ENCODE measurements around the gene PCSK5. TPM values are rescaled to one million over a fixed set of nuclear protein-coding genes. Genes with fewer than 3 reads are reported as not detected.

Gene PCSK5
- total and polyA plus RNA-seq, 2 donors (not counting 1 experiment from before 2014, with no cell fraction given), result 0.09 TPM; not detected in 1

DNA sequence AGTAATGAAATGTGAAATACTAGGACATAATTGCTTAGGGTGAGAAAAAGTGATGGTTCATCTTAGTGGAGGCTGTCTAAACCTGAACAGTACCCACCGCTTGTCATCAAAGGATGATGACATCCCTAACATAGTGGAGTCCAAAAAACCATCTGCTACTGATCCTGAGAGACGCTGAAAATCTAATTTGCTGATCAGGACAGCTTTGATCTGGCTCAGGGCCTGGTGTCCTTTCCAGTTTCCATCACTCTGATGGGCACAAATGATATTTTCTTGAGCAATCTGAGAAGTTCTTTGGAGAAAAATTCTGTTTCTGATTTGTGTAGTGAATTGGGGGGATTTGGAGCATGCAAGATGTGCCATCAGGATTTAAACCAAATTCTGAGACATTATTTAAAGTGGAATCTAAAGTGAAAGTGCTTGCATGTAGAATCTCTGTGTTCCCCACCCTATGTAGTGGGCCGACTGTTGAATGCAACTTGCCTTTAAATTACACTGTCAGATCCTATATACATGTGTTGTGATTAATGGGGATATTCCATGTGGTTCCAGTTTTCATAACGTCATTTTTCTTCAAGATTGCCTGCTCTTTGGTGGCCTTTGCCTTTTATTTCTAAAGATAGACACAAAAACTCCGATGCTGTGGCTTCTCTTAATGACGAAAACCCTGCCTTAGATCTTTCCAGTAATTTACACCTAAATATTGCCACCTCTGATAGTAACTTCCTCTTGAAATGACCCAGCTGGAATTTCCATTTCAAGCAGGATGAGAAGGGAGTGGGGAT, 213.2 kb downstream of the PCSK5 start:
- ChIA-PET CTCF (no interaction called here), POLR2A (no interaction called here)
- no peak for TF ChIP-seq EZH2 (IDR thresholded peaks at IDR 0.05; ENCODE audit: borderline replicate concordance, insufficient read depth, low read depth, low read length, poor library complexity, severe bottlenecking)
- TF ChIP-seq, protein P1, sequence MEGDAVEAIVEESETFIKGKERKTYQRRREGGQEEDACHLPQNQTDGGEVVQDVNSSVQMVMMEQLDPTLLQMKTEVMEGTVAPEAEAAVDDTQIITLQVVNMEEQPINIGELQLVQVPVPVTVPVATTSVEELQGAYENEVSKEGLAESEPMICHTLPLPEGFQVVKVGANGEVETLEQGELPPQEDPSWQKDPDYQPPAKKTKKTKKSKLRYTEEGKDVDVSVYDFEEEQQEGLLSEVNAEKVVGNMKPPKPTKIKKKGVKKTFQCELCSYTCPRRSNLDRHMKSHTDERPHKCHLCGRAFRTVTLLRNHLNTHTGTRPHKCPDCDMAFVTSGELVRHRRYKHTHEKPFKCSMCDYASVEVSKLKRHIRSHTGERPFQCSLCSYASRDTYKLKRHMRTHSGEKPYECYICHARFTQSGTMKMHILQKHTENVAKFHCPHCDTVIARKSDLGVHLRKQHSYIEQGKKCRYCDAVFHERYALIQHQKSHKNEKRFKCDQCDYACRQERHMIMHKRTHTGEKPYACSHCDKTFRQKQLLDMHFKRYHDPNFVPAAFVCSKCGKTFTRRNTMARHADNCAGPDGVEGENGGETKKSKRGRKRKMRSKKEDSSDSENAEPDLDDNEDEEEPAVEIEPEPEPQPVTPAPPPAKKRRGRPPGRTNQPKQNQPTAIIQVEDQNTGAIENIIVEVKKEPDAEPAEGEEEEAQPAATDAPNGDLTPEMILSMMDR (IDR thresholded peaks at IDR 0.05), result no peak
- no peak overlapping the region for H3K9ac ChIP-seq (ENCODE audit: low read length)
- no peak for DNase-seq
- H3K27me3 ChIP-seq (replicated peaks in 1 of 4; ENCODE audit: control extremely low read depth in 1 of 4, control insufficient read depth in 3 of 4, insufficient read depth in 4 of 4, low read length in 3 of 4), result peaks cover 0 to 2% (median under 1%) of the 10 kb centered on the region in 4 experiments
- H2AFZ ChIP-seq (ENCODE audit: insufficient read depth, low read depth, low read length, poor library complexity, severe bottlenecking), result no peak overlapping the region
- no peak overlapping the region for H3K27ac ChIP-seq (ENCODE audit: low read length in 2 of 2)
- no peak overlapping the region for H3K4me3 Mint-ChIP-seq
- WGBS (ENCODE audit: insufficient coverage), result 79% methylated on average over 3 of the region's 6 CpGs
- no peaks in the 10 kb centered on the region for H3K9me3 Mint-ChIP-seq (ENCODE audit: insufficient read depth)
- H3K27me3 Mint-ChIP-seq, result peaks cover 9% of the 10 kb centered on the region
- no peak for ATAC-seq (ENCODE audit: low read depth)
- intact Hi-C loops (cut with micrococcal nuclease), result no loop called here
- no peaks in the 10 kb centered on the region for H3K36me3 ChIP-seq (replicated peaks in 1 of 2; ENCODE audit: control extremely low read depth in 1 of 2, control insufficient read depth in 1 of 2, extremely low read depth in 1 of 2, insufficient read depth in 2 of 2, low read length in 1 of 2)
- no peaks in the 10 kb centered on the region for H3K4me1 ChIP-seq (ENCODE audit: control insufficient read depth in 2 of 2, insufficient read depth in 2 of 2, low read length in 2 of 2)
- H3K27ac Mint-ChIP-seq, result no peak overlapping the region
- no peak overlapping the region for H3K4me3 ChIP-seq (ENCODE audit: control extremely low read depth in 1 of 5, extremely low read depth in 1 of 5, insufficient read depth in 1 of 5, low read depth in 2 of 5, low read length in 4 of 5)
- no peaks in the 10 kb centered on the region for H3K79me2 ChIP-seq (ENCODE audit: control insufficient read depth, insufficient read depth, low read length)
- no peaks in the 10 kb centered on the region for H3K4me1 Mint-ChIP-seq
- H4K20me1 ChIP-seq (ENCODE audit: control insufficient read depth, insufficient read depth, low read length, poor library complexity, severe bottlenecking), result no peaks in the 10 kb centered on the region
- H3K4me2 ChIP-seq (replicated peaks; ENCODE audit: low read depth, low read length, poor library complexity, severe bottlenecking), result no peak overlapping the region
- H3K9me3 ChIP-seq (ENCODE audit: control extremely low read depth in 1 of 3, control insufficient read depth in 2 of 3, insufficient read depth in 1 of 3, low read length in 2 of 3), result no peaks in the 10 kb centered on the region

DNA sequence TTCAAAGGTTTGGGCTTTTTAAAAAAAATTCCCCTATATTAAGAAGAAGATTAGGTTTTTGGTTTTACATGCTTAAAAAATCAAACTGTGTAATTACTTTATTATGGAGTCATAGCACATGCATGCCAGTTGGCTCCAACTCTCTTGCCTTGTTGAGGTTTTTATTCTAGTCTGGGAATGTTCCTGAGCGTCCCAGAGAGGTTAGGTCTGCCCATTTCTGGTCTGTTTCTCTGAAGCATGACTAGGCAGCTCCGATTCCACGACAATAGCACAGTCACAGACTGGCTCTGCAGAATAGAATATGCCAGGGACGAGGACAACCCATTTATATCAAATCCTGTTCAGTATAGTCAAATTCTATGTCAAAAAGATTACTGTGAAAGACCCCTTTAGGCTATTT, 217.0 kb downstream of the PCSK5 start:
- no peaks in the 10 kb centered on the region for H3K79me2 ChIP-seq (ENCODE audit: control insufficient read depth, insufficient read depth, low read length)
- H3K27me3 ChIP-seq (replicated peaks in 1 of 4; ENCODE audit: control extremely low read depth in 1 of 4, control insufficient read depth in 3 of 4, insufficient read depth in 4 of 4, low read length in 3 of 4), result no peaks in the 10 kb centered on the region
- POLR2A ChIA-PET, result no interaction called here
- H3K4me3 Mint-ChIP-seq, result no peak overlapping the region
- no peaks in the 10 kb centered on the region for H3K36me3 ChIP-seq (replicated peaks in 1 of 2; ENCODE audit: control extremely low read depth in 1 of 2, control insufficient read depth in 1 of 2, extremely low read depth in 1 of 2, insufficient read depth in 2 of 2, low read length in 1 of 2)
- no peaks in the 10 kb centered on the region for H4K20me1 ChIP-seq (ENCODE audit: control insufficient read depth, insufficient read depth, low read length, poor library complexity, severe bottlenecking)
- no peaks in the 10 kb centered on the region for H3K9me3 Mint-ChIP-seq (ENCODE audit: insufficient read depth)
- no peak overlapping the region for H3K4me2 ChIP-seq (replicated peaks; ENCODE audit: low read depth, low read length, poor library complexity, severe bottlenecking)
- DNase-seq (no peak), ATAC-seq (ENCODE audit: low read depth) (no peak)
- TF ChIP-seq, protein P1 (IDR thresholded peaks at IDR 0.05), result no peak
- TF ChIP-seq EZH2 (IDR thresholded peaks at IDR 0.05; ENCODE audit: borderline replicate concordance, insufficient read depth, low read depth, low read length, poor library complexity, severe bottlenecking), result no peak
- no peak overlapping the region for H2AFZ ChIP-seq (ENCODE audit: insufficient read depth, low read depth, low read length, poor library complexity, severe bottlenecking)
- intact Hi-C loops (cut with micrococcal nuclease), result no loop called here
- no peak overlapping the region for H3K9ac ChIP-seq (ENCODE audit: low read length)
- H3K9me3 ChIP-seq (ENCODE audit: control extremely low read depth in 1 of 3, control insufficient read depth in 2 of 3, insufficient read depth in 1 of 3, low read length in 2 of 3), result no peaks in the 10 kb centered on the region
- CTCF ChIA-PET, result no interaction called here
- H3K27me3 Mint-ChIP-seq, result no peaks in the 10 kb centered on the region
- H3K4me3 ChIP-seq (ENCODE audit: control extremely low read depth in 1 of 5, extremely low read depth in 1 of 5, insufficient read depth in 1 of 5, low read depth in 2 of 5, low read length in 4 of 5), result no peak overlapping the region
- no peaks in the 10 kb centered on the region for H3K4me1 Mint-ChIP-seq
- WGBS (ENCODE audit: insufficient coverage), result 87% methylated on average over 3 of the region's 4 CpGs
- no peak overlapping the region for H3K27ac Mint-ChIP-seq
- no peak overlapping the region for H3K27ac ChIP-seq (ENCODE audit: low read length in 2 of 2)
- no peaks in the 10 kb centered on the region for H3K4me1 ChIP-seq (ENCODE audit: control insufficient read depth in 2 of 2, insufficient read depth in 2 of 2, low read length in 2 of 2)
